HG02870 (cell line): ENCODE measurements around the gene APCDD1L.
A peak's percentile ranks its signal among the peaks of the same experiment; 100 is the strongest.

ENCODE experiments used
- ATAC-seq: cut with Tn5 transposase; IDR thresholded peaks from one replicate; pipeline ENCODE4 v1.9.1; 2021; ENCODE audit warnings: mild to moderate bottlenecking, moderate library complexity; ENCODE audit not compliant: unreplicated experiment

APCDD1L gene

DNA sequence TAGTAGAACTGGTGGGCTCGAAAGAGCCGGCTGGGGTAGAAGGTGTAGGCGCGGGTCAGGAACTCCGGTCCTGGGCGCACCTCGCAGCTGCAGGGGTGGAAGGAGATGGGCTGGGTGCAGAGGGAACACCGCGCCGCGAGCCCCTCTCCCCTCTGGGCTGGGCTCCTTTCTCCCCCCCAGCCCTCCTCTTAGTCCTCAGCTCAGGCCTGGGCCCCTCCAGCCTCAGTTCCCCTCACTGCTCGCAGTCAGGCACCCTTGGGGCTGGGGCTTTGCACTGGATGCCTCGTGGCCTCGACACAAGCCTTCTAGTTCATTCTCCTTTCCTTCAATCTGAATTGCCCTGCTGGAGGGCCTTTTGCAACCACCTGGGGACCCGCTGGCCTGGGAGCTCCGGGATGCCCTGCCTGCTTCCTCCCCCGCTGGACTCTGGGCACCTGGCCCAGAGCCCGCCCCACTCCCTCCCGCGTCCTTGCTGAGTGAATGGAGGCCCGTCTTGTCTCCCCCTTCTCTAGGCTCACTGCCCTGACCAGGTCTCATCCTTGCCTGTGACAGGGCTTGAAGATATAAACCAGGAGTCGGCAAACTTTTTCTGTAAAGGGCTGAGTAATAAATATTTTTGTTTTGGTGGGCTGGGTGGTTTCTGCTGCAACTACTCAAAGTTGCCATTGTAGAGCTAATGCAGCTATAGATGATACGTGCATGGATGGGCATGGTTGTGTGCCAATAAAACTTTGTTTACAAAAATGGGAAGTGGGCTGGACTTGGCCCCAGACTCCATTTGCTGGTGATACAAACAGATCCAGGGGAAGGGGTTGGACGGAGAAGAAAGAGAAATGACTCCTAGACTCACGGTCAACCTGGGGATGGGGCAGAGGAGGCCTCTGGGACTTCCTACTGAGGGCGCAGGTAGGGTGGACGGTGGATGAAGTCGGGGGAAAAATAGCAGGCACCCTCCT lies 47.3 kb downstream of the APCDD1L start:
- no peak for ATAC-seq

DNA sequence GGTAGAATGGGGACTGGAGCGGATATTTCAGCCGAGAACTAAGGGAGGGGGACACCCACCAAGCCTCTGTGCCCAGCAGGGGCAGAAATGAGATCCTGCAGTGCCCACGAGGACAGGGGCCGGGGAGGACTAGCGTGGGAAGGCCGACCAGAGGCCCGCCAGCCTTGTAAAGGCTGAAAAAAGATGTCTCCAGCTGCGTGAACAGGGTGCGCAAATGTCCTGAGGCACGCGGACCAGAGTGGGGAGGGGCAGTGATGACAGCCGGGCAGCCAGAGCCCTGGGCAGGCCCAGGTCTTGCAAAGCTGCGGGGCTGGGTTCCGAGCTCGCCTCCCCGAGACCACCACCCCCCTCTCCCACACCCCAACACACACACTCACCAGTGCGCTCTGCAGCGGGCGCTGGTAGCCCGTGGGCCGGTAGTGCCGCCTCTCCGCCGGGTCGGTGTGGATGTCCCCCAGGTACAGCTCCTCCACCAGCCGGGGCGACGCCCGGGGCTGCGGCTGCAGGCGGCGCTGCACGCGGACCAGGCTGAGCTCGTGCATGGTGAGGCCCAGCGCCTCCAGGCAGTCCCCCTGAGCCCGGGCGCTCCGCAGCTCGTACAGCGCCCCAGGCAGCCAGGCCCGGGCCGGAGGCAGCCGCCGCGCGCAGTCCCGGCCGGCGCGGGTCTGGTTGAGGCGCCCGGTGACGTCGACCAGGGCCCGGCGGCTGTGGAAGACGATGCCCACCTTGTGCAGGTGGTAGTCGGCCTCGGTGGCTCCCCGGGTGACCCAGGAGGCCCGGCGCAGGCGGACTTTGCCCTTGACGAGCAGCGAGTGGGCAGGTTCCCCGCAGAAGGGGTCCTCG lies 48.2 kb downstream of the APCDD1L start:
- ATAC-seq = no peak

DNA sequence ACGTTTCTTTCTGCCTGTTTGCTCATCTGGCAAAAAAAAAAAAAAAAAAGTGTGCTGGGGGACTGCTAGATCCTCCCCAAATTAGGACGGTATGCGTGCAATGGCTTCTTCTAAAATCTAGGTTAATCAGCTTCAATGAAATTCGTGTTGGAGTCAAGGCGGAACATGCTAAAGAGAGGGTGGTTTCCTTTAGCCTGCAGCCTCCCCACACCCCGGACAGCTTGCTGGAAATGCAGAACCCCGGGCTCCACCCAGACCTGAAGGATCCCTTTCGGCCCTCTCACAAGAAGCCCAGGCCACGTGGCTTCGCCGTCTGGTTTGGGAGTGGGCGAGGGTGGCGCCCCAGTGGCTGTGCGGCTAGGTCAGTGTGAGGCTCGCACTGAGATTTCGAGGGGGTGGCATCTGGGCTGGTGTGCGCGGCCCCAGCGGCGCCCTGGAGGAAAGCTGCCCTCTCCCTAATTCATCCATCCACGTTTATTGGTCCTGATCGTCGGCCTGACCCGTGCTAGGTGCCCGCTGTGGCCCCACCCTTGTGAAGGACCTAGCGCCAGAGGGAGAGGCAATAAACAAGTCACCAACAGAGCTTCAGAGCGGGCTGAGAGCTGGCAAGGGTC lies 49.0 kb downstream of the APCDD1L start:
- ATAC-seq = no peak

DNA sequence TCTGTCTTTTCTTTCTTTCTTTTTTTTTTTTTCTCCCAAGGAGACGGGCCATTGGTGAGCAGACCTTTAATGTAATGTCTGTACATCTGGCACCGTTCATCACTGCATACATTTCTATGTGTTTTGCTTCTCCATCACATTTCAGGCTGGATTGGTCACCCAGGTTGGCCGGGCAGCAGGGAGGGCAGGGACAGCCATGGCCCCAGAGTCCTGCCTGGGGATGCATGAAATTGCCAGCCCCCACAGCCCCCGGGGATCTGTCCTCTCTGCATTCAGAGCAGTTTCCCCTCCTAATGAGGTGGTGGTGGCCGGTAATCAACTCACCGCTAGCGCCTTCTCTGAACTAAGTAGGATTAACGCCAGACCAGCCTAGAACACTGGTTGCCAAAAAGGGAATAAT lies 50.4 kb downstream of the APCDD1L start:
- no peak for ATAC-seq

DNA sequence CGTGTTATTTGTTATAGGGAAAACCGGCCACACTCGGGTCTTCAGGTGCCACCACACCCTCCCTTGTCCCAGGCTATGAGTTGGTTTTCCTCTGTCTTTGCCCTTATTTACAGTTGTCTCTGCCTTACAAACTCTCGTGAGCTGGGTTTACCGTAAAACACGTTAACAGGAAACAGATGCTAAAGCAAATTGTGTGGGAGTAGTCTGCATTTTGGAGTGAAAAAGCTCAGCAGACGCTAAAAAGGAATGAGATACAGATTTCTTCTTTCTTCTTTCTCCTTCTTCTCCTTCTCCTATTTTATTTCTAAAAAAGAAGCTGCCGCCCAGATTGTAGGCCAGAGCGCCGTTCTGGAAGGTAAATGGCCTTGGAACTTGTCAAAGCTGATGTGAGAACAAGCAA lies 51.9 kb downstream of the APCDD1L start:
- ATAC-seq = no peak

DNA sequence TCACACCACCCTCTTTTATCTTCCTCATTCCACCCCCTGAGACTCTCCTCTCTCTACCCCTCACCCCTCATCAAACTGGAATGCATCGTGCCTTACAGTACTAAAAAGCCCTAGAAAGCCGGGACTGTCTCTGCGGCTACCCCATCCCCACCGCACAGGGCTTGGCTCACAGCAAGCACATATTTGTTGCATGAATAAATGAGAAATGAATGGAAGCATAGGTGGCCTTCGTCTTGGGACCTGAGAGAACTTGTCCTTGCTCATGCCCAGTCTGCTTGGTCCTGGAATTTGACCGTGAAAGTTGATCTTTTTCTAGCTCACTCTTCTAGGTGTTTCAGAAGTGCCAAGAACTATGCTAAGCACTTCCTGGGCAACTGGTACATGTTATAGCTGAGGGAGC lies 53.3 kb downstream of the APCDD1L start:
- ATAC-seq = no peak

DNA sequence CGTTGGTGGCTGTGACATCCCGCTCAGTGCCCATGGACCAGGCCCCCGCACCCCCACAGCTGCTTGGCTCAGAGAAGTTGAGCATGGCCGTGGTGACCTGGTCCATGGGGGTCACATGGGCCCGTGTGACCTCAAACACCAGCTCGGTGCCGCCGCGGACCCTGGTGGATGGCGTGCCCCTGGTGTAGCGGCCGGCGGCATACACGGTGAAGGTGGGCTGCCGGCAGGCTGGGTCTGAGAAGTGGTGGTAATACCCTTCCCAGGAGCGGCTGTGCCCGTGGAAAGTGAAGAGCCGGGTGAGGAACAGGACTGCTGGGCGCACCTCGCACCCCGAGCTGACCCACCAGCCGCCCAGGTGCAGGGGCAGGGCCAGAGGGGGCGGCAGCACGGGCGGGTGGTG lies 54.1 kb downstream of the APCDD1L start:
- ATAC-seq = no peak

DNA sequence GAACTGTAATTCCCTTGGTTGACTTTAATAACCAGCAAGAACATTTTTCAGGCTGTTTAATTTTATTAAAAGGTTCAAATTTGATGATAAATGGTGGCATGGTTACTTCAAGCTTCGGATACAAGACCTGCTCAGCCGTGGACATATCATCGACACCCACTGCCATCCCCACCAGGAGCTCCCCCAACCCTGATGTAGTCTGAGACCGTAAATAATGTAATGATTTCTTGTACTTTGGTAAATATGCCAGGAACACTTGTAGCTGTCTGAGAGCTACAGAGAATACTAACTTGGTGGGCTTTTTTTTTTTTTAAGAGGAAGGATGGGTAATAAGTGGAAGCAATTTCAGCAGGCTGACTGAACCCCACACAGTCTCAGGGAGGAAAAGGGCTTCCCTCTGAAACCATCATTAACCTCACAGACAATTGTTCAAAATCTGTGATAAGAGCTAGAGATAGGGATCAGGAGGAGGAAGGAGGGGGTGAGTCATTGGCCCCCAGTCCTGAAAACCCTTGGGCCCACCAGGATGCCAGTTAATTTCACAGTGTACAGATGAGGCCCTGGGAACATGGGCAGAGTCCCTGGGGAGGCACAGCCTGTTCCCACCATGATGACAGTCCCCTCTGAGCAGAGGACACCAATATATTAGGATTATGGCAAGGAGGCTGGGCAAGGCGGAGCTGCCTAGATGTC lies 56.0 kb downstream of the APCDD1L start:
- peak; percentile 14 for ATAC-seq

DNA sequence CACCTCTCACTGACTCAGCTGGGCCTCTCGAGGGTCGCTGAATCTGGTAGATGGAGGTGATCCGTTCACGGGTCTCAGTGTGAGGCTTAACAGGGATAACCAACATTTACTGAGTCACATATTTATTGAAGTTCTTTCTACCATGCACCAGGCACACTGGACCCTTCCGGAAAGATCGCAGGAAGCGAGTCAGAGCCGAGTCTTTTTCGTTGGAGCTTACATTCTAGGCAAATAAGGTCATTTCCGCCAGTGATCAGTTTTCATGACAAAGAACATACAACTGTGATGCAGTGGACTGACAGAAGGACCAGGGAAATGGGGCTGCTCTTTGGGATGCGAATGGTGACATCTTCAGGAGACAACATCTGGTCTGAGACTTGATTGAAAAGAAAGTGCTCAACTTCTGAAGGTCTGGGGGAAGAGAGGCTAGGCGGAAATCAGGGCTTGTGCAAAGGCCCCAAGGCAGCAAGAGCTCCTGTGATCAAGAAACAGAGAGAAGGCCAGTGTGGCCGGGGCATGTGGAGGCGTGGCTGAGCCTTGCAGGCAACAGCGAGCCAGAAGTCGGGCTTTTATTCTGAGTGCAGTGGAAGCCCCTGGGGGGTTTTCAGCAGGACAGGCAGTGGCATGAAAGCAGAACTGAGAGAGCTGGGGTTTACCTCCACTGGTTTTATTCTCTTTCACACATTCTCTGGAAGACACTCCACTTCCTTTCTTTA lies 56.7 kb downstream of the APCDD1L start:
- peak; percentile 97 for ATAC-seq

DNA sequence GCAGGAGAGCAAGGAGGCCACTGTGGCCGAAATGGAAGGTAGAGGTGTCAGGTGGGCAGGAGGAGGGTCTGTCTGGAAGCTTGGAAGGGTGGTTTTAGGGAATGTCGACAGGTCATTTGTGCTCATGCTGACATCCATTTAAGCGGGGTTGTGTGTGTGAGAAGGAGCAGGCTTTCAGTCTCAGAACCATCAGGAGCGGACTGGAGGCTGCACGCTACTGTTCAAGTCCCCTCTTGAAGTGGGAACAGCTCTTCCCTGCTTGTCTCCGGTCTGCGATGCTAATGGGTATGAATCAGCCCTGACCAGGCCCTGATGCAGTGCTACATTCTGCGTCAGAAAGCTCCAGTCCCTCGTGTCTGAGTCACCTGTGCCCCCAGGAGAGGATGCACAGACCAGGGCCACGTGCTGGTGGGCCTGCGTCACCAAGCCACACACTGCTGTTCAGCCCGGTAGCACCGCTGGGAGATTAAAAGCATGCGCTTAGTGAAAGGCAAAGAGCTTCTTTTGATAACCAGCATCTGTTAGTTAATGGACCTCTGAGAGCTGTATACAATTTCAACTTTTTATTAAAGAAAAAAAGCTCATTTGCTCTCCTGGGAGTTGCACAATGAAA lies 58.0 kb downstream of the APCDD1L start:
- ATAC-seq = no peak

DNA sequence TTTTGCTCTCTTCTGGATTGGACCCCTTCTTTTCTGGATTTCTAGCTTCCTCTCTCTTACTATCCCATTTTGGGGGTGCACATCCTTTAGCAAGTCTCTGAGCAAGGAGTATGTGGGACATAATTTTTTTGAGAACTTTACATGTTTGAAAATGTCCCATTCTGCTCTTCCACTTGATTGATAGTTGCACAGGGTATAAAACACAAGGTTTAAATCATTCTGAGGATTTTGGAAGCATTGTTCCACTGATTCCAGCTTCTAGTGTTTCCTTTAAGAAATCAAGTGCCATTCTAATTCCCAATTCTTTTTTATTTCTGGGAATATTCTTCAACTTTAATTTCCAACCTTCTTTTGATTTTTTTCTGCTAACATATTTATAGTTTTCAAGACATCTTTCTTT lies 60.7 kb downstream of the APCDD1L start:
- ATAC-seq = no peak

DNA sequence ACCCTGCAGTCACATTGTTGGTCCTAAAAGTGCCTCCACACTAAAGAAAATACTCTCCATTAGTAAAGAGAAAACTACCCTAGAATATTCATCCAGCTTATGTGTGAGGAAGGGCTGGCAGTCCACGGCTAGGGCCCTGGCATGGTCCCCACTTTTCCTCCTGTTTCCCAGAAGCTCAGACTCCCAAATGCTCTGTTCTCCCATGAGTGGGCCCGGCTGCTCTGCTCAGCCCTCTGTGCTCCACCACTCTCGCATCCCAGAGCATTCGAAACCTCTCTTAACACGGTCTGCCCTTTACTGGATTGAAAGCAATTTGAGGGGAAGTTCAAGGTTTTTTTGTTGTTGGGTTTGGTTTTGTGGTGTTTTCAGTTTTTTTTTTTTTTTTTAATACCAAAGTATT lies 61.8 kb downstream of the APCDD1L start:
- ATAC-seq = no peak

DNA sequence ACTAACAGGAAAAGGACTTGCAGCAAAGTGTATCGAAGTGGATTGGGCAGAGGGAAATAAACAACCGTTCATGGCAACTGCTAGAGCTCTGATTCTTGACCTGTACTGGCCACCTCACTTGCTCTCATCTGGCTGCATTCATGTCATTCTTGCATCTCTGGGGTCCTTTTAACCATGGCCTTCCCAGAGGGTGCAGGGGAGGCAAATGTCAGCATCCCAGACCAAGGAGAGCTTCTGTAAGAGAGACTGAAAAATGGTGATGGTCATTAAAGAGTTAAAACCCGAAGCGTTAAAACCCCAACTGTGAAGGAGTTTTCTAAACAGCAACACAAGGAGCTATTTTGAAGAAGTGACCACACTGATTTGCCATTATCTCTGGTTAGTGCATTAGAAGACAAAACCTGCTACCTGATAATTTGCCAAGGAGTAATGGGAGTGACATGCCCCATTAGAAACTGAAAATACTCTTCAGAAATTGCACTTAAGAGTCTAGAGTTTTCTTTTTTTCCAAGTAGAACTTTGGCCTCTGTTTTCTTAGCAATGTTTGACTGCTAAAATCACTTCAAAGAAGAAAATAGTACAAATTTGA lies 62.4 kb downstream of the APCDD1L start:
- ATAC-seq = no peak

DNA sequence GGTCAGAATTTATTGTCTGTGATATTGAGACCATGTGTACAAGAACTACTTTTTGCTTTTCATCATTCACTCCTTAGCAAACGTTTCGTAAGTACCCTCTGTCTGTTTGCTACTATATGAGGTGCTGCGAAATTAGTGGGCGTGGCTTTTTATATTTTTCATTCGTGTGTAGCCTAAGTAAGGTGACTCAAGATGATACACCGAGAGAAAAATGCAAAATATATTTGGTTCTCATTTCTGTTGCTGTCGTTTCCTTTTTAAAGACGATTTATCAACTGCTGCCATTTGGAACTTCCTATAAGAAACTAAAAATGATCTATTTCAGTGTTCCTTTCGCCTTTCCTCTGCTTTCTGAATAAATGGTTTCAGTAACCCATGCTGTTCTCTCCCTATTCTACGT lies 64.9 kb downstream of the APCDD1L start:
- peak; percentile 71 for ATAC-seq

DNA sequence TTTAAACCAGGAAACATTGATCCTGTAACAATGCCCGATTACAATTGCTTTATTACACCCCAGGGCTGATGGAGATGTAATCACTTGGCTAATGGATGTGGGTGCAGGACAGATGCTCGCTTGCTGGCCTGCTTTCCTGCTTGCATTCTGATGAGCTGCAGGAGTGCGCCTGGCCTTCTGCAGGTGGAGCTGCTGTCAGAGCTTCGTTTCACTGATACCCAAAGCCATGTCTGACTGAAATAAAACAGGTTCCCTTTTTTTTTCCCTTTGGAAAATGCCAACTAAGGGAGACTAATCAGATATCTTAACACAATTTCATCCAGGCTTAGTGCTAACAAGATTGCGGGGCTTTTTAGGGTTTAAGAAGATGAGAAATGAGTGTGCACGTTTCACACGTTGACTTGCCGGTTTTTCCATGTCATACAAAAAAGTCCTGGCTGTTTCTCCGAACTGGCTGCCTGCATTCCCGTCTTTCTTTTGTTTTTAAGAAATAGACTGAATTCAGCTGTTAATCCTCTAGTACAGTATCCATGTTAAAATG lies 65.4 kb downstream of the APCDD1L start:
- no peak for ATAC-seq

DNA sequence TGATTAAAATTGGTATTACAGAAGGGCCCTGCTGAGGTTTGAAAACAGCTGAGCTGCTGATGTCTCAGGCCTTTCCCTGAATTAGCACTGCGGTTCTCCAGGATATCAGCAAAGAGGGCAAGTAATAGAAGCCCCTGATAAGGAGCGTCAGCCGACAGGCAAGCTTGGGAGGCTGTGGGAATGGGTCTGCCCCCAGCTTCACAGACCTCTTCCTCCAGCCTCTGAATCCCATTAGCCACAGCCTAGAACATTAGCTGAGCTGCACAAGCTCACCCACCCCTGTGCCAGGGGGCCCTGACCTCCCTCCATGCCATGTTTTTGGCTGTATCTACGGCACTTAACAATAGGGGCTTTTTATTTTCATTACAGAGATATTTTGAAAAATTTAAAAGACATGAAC lies 66.2 kb downstream of the APCDD1L start:
- ATAC-seq = no peak

DNA sequence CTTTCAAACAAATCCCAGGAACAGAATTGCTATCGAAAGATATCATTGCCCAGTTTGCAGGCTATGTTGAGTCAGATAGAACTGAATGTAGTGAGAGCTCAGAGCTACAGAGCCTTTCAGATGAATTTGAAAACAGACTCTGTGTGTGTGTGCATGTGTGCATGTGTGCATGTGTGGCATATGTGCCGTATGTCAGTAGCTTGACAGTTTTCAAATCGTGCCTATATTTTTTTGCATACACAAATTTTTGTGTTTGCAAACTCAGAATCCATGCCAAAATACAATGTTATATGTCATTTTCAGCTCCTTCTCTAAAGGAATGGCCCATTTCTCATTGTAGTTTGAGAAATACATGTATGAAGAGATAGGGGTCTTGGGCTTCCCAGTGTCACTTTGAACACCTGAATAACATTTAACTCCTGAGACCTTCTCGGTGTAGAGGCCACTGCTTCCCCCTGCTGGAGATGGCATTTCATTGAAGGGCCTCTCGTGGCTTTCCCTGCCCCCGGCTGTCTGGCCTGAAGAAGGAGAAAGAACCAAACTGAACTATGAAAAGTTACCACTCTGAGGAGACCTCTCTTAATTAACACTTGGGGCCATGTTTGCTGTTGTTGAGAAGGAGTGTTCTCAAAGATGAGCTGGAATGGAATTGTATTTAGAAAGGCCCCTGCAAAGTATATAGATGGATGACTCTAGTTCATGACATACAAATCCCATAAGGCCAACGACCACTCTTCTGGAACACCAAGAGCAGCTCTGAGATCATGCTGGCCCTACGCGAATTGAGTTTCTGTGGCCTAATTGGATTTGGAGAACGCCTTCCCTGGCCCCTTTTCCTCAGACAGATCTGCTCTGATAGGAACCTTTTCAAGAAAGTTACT lies 67.4 kb downstream of the APCDD1L start:
- no peak for ATAC-seq

DNA sequence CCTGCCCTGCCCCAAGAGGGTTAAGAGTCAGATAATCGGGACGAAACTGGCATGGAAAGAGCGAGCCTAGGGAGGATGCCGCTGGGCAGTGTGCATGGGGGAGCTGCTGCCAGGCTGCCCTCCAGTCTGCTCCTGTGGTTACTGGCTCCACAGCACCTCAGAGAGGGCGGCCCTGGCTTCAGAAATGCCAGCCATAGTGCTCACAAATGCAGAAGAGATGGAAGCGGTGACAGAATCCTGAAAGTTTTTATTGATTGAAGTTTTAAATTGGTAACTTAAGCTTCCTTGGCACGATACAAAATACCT lies 68.3 kb downstream of the APCDD1L start:
- ATAC-seq = no peak
